GM18519 (cell line): ENCODE measurements around the gene TPSAB1.
"Not testable (repeated sequence)": the region's sequence is repeated elsewhere in the genome, so short reads cannot be mapped to it uniquely, and the experiment has no call there.

Experiments used
- ATAC-seq: cut with Tn5 transposase; IDR thresholded peaks from one replicate; pipeline ENCODE4 v1.9.1; 2021; ENCODE audit warnings: mild to moderate bottlenecking, moderate library complexity; ENCODE audit not compliant: unreplicated experiment, low FRiP score

The TPSAB1 gene

DNA sequence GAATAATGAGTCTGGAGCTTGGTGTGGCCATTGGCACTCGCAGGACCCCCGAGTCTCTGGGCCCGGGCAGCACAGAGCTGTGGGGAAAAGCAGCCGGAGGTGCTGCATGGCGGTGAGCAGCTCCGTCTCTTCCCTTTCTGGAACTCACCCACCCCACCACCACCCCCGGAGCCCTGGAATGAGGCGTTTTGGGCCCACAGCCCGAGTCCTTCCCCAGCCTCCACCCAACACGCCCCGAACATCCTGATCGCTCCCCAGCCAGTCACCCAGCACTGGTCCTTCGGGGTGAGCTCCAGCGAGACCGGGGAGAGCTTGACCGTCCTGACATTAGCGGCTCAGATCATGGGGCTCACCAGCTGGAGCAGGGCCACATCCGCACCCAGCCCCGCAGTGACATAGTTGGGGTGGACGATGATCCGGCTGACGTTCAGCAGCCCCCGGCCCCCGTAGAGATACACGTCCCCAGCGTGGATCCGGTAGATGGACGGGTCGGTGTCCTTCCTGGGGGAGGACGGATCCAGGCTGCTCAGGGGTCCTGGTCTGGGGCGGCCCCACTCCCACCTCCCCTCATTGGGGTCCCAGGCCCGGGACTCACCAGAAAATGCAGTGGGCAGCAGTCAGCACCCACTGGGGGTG lies 21.8 kb downstream of the TPSAB1 start:
- no peak for ATAC-seq

DNA sequence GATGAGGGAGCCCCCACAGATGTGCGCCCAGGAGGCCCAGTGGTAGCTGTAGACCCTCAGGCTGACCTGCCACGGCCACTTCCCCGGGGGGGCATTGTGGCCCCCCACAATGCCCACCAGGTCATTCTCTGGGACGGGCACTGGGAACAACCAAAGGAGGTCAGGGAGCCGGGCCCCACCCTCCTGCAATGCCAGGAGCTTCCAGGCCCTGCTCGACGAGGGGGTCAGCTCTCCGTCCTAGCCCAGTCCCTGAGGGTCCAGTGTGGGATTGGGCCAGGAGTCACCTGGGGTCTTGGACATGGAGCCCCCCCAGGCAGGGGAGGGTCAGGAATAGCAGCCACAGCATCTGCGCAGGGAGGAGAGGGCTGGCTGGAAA lies 22.3 kb downstream of the TPSAB1 start:
- ATAC-seq = no peak

DNA sequence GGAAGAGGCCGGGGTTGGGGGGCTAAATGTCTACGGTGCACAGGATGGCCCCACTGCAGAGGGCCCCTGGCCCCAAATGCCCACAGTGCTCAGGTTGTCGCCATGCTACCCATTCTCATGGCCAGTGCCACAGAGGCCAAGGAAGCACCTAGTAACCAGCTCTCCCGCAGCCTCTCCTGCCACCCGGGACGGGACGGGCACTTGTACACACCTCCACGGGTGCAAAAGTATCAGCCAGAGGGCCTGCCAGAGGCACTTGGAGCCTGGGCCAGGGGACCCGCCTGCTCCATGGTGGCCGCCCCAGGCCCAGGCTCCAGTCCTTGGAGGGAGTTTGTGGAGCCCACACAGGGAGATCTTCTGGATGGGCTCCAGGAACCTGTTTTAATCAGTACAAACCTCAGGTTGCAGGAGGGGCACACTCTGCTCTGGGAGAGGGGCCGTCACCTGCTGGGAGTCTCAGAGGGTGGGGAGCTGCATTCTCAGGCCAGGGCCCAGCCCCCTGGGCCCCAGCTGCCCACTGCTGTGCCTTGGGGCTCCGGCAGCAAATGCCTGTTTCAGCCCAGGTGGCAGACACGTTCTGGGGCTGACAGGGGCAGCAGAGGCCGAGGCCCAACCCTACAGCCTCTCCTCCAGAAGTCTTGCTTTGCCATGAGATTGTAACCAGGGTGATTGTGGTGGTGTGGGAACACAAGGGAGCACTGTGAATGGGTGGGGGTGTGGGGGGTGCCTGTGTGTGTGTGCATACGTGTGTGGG lies 23.3 kb downstream of the TPSAB1 start:
- no peak for ATAC-seq

DNA sequence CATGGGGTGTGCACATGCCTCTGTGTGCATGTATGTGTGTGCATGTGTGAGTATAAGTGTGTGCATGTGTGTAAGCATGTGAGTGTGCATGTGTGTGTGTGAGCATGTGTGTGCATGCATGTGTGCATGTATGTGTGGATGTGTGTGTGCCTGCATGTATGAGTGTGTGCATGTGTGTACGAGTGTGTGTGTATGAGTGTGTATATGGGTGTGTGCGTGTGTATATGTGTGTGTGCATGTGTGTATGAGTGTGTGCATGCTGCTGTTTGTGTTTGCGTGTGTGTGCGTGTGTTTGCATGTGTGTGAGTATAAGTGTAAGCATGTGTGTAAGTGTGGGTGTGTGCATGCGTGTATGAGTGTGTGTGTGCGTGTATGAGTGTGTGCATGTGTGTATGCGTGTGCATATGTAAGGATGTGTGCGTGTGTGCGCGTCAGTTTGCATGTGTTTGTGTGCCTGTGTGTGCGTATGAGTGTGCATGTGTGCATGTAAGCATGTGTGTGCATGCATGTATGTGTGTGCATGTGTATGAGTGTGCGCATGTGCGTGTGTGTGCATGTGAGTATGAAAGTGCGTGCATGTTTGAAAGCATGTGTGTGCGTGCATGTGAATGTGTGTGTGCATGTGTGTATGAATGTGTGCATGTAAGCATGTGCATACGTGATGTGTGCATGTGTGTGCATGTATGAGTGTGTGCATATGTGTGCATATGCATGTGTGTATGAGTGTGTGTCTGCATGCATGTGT lies 24.0 kb downstream of the TPSAB1 start:
- ATAC-seq = no peak

DNA sequence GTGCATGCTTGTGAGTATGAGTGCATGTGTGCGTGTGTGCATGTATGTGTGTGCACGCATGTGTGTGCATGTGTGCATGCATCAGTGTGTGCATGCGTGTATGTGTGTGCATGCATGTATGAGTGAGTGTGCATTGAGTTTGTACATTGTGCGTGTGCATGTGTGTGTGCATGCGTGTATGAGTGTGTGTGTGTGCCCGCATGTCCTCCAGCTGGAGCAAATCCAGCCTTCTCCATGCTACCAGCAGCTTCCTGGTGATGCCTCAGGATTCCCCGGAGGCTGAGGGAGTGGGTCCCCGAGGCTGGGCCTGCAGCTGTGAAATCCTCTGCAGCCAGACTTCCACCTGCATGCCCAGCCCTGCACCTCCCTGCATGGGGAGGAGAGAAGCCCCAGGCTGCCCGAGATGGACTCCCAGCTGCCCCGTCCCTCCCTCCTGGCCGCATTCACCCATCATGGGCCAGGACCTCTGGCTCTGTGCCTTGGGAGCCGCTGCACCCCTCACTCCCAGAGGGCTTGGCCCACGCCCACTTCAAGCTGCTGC lies 24.7 kb downstream of the TPSAB1 start:
- no peak for ATAC-seq

DNA sequence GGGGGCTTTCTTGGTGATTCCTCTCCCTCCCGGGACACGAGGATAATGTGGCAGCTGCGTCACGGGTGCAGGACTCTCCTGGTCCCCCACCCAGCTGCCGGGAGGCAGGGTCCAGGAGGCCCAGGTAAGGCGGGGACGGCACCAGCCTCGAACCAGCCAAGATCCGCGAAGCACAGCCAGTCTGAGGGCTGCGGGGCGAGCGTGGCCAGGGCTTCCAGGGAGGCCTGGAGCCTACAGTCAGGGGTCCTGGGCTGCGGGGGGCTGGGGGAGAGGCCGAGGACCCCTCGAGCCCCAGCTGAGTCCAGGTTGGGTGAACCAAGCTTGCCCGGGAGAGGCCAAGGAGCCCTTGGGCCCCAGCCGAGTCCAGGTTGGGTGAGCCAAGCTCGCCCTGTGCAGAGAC lies 25.3 kb downstream of the TPSAB1 start:
- no peak for ATAC-seq

DNA sequence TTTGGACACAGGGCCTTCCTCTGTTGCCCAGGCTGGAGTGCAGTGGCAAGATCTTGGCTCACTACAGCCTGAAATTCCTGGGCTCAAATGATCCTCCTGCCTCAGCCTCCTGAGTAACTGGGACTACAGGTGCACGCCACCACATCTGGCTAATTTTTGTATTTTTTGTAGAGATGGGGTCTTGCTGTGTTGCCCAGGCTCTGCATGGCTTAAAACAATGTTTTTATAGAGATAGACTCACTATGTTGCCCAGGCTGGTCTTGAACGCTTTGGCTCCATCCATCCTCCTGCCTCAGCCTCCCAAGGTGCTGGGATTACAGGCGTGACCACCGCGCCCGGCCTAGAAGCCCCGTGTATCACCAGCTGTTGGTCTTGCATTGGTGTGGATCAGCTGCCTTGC lies 28.9 kb downstream of the TPSAB1 start:
- not testable (repeated sequence) for ATAC-seq

DNA sequence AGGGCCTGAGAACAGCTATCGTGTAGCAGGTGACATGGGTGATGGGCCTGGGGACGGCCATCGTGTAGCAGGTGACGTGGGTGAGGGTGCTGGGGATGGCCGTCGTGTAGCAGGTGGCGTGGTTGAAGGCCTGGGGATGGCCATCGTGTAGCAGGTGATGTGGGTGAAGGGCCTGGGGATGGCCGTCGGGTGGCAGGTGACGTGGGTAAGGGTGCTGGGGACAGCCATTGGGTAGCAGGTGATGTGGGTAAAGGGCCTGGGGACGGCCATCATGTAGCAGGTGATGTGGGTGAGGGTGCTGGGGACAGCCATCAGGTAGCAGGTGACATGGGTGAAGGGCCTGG lies 30.8 kb downstream of the TPSAB1 start:
- ATAC-seq = no peak

DNA sequence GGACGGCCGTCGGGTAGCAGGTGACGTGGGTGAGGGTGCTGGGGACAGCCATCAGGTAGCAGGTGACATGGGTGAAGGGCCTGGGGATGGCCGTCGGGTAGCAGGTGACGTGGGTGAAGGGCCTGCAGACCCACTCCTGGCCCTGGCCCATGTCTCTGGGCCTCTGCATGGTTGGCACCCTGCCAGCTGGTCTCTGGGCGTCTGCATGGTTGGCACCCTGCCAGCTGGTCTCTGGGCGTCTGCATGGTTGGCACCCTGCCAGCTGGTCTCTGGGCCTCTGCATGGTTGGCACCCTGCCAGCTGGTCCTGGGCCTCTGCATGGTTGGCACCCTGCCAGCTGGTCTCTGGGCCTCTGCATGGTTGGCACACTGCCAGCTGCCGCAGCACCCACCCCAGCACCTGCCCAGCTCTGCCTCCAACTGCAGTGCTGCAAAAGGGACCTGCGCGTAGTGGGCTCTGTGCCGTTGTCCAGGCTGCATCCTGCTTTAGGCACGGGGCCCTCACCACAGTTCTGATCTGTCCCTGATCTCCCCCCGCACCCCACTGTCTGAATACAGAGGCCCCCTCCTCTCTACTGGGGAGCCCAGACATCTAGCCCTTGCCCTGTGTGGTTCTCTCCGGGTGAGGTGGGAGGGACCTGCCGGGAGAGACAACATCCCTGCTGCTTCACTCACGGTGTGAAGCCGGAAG lies 31.4 kb downstream of the TPSAB1 start:
- ATAC-seq = not testable (repeated sequence)

DNA sequence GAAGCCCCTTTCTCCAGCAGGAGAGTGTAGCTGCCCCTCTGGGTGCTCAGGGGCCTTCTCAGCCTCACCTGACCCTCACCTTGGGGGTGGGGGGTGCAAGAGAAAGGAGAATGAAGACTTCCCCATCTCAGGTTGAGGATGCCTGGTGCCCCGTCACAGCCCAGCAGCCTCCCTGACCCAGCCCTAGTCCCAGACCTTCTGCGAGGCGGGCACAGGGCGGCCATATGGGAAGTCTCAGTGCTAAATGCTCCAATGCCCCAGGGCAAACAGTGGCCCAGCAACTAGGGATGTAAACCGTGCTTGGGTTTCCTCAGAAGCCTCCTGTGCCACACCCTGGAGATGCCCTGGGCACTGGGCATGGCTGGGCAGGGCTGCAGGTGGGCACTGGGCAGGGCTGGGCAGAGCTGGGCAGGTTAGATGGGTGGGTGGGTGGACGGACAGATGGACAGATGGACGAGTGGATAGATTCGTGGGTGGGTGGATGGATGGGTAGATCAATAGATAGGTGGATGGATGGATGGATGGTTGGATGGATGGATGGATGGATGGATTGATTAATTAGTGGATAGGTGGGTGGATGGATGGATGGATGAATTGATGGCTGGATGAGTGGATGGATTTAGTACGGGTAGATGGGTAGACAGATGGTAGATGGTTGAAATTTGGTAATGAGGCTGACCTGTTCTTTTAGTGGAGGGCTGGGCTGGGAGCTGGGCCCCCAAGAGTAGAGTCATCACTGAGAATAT lies 32.1 kb downstream of the TPSAB1 start:
- ATAC-seq = no peak

DNA sequence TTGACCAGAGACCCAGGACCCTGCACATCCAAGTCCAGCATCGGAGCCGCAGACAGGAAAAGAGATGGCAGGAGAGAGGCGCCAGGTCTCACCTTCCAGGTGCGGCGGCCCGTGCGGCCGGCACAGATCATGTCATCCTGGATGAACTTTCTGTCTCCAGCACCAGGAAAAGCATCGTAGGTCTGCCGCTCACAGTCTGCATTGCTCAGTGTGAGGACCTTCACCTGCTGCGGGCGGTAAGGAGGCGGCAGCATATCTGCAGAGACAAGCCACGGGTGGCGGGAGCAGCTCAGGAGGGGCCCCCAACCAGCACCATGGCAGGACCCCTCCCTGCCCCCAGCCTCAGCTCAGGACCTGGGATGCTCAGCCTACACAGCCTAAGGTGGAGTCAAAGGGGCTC lies 33.3 kb downstream of the TPSAB1 start:
- ATAC-seq = no peak

DNA sequence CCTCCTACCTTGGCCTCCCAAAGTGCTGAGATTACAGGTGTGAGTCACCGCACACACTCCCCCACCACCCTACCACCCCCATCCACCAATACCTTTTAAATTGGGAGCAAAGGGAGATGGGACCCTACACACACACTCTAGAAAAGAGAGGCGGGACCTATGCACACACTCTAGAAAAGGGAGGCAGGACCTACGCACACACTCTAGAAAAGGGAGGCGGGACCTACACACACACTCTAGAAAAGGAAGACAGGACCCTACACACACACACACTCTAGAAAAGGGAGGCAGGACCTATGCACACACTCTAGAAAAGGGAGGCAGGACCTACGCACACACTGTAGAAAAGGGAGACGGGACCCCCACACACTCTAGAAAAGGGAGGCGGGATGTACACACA lies 34.3 kb downstream of the TPSAB1 start:
- ATAC-seq = no peak

DNA sequence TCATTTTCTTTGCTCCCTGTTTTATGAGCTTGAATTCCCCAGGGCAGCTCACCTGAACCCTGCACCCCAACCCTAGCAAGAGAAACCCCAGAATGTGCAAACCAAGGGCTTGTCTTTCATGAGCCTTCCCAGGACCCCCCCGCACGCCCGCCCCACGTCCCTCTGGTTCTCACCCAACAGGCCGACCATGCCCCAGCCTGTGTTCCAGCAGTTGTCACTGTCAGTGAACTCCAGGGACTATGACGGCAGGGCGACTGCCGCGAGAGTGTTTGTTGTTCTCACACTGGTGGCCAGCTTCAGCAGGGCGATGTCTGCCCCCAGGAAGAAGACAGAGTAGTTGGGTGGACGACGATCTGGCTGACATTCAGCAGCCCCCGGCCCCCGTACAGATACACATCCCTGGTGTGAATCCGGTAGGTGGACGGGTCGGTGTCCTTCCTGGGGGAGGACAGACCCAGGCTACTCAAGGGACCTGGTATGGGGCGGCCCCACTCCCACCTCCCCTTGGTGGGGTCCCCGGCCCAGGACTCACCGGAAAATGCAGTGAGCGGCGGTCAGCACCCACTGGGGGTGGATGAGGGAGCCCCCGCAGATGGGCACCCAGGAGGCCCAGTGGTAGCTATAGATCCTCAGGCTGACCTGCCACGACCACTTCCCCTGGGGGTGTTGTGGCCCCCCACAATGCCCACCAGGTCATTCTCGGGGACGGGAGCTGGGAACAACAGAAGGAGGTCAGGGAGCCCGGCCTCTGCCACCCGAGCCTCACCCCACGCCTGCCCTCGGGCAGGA lies 35.5 kb downstream of the TPSAB1 start:
- no peak for ATAC-seq

DNA sequence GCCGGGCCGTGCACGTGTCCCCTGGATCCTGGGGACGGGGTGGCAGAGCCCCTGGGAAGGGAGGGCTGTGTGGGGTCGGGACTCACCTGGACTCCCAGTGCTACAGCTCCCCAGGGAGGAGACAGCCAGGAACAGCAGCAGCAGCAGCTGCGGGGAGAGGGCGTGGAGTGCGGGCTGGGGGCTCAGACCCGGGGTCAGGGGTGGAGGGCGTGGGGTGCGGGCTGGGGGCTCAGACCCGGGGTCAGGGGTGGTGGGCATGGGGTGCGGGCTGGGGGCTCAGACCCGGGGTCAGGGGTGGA lies 36.0 kb downstream of the TPSAB1 start:
- ATAC-seq = no peak

DNA sequence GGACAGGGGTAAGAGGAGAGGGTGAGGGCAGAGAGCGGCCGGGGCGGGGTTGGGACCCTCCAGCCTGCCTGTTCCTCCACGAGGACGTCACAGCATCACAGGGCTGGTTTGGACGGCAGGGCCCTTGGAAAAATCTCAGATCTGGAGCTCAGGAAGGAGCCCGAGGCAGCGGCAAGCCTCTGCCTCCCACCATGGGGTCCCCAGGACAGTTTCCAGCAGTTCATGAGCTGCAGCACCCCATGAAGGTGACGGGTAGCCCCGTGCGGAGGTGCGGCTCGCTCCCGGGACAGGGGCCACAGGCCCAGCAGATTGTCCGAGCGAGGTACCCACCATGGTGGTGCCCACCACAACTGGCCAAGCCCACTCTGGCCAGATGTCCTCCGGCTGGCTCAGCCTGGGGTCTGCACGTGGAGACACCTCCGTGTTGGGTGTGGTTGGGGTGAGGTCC lies 36.7 kb downstream of the TPSAB1 start:
- no peak for ATAC-seq

DNA sequence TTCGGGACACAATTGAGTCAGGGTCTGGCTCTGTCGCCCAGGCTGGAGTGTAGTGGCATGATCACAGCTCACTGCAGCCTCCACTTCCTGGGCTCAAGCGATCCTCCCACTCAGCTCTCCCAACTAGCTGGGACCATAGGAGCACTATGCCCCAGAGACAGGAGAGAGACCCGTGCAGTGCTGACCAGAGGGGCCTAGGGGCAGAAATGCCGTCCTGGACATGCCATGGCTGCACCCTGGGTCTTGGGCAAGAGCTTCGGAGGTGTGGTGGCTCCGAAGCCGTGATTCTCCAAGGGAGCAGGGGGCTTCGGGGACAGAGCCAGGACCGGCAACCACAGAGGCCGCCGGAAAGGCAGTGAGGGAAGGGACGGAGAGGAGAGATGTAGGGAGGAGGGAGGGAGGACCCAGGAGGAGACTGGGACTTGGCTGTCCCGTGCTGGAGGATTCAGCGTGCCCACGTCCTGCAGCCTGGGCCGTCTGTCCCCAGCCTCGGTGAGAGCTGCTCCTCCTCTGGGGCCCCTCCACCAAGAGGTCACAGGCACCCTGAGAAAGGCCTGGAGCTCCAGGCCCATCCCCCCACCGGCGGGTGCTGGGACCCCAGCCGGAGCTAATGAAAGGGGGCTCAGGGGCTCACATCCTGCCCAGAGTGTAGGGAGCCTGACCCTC lies 37.2 kb downstream of the TPSAB1 start:
- no peak for ATAC-seq

DNA sequence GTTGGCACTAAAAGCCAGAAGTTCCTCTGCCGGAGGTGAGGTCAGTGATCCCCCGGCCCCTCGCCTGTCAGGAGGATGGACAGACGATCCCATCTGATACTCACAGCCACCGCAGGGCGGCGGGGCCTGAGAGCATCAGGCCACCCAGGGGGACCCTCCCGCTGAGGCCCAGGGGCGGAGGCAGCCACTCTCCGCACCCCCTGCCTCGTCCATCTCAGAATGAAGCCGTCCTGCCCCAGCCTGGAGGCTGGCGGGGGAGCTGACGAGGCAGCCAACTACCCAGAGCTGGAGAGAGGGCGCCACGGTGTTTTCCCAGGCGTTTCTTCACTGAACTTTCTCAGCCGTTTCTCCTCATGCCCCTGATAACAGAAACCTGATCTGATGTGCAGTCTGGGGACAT lies 38.0 kb downstream of the TPSAB1 start:
- ATAC-seq = no peak

DNA sequence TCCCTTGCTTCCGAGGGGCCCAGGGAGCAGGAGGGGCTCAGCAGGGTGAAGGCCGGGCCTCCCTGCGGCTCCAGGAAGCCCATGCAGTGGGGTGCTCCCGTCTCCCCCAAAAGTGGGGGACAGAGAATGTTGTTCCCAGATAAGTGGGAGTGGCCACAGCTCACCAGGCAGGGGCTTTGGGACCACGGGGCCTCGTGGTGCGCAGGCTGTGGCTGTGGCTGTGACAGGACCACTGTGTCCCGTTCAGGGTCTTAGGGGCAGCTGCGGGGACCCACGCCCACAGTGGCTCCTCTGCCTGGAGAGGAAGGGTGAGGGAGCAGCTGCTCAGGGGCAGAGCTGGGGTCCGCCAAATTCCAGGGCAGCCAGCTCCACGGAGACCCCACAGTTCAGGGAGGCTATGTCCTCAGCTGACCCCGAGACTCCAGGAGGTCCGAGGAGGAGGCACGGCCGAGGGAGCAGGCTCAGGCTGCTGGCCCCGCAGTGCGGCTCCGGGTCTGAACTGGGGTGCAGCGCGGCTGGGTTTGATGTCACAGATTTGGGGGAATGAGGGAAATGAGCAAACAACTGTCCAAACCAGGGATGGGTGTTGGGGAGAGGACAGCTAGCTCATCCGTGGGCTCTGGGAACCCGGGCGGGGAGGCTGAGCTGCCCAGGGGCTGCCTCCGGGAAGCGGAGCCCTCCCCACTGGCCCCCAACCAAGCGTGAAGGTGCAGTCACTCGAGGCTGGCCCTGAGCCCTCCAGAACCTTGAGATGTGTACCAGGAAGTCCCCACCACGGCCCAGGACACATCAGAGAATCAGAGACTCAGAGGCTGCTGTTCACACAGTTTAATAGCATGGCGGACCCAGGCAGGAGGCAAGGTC lies 38.8 kb downstream of the TPSAB1 start:
- no peak for ATAC-seq
